Raji (cell line): ENCODE measurements around the gene SIX5.

Experiments used
- POLR2A ChIP-seq: IDR thresholded peaks from 2 replicates; pipeline ENCODE4 v1.6.1; 2011; ENCODE audit warnings: low read depth, low read length, control low read depth; ENCODE audit not compliant: insufficient read depth

Gene SIX5

GRCh38 chr19:45770192-45771101 lies 1.4 kb upstream of the SIX5 start:
- 0 out of 2 replicates have a peak, but pooled peaks have one; percentile 1 for TF ChIP-seq POLR2A

GRCh38 chr19:45769821-45770191 lies 754 bp upstream of the SIX5 start:
- no peak for TF ChIP-seq POLR2A

- no peak for TF ChIP-seq POLR2A
Measured at GRCh38 chr19:45768655-45768983, 433 bp downstream of the SIX5 start.

GRCh38 chr19:45767881-45768654 lies 984 bp downstream of the SIX5 start:
- TF ChIP-seq POLR2A: no peak

- TF ChIP-seq POLR2A: no peak
Measured at GRCh38 chr19:45767410-45767880, 1.6 kb downstream of the SIX5 start.

GRCh38 chr19:45766869-45767346 lies 2.1 kb downstream of the SIX5 start:
- no peak for TF ChIP-seq POLR2A

GRCh38 chr19:45766296-45766868 lies 2.7 kb downstream of the SIX5 start:
- TF ChIP-seq POLR2A: no peak

- TF ChIP-seq POLR2A: no peak
Measured at GRCh38 chr19:45765702-45766295, 3.3 kb downstream of the SIX5 start.

- TF ChIP-seq POLR2A: no peak
Measured at GRCh38 chr19:45764945-45765701, 3.9 kb downstream of the SIX5 start.

- no peak for TF ChIP-seq POLR2A
Measured at GRCh38 chr19:45764475-45764874, 4.6 kb downstream of the SIX5 start.

GRCh38 chr19:45763691-45764294 lies 5.3 kb downstream of the SIX5 start:
- no peak for TF ChIP-seq POLR2A

GRCh38 chr19:45762870-45763631 lies 6.0 kb downstream of the SIX5 start:
- no peak for TF ChIP-seq POLR2A

GRCh38 chr19:45761714-45762113 lies 7.3 kb downstream of the SIX5 start:
- no peak for TF ChIP-seq POLR2A
